Heart right ventricle (tissue), 16 donors: ENCODE measurements around the gene S100A9. TPM values are rescaled to one million over a fixed set of nuclear protein-coding genes. Genes with fewer than 3 reads are reported as not detected.
"Not testable (repeated sequence)": the region's sequence is repeated elsewhere in the genome, so short reads cannot be mapped to it uniquely, and the experiment has no call there.

Experiments used
- ATAC-seq, 8 donors: fragments of 200-7000 bp; cut with Tn5 transposase; one replicate each; pipeline ENCODE4 v1.9.1; 2020; ENCODE audit warnings: mild to moderate bottlenecking in 8 of 8, moderate library complexity in 8 of 8, moderate number of reproducible peaks in 1 of 8
- DNase-seq, 2 donors: peaks; one replicate each; pipeline ENCODE4 v3.0.0-alpha.2; 2020
- H3K27ac ChIP-seq, 10 donors: fragments of 200-600 bp; sonication (generic) in 2 of 10; one replicate each; pipeline versions ENCODE4 v1.5.0 to v1.8.0; 2020 to 2022; ENCODE audit warnings: mild to moderate bottlenecking in 3 of 10
- H3K27me3 ChIP-seq, 7 donors: fragments of 200-600 bp; one replicate each; pipeline ENCODE4 v1.8.0; 2021 to 2022; ENCODE audit warnings: mild to moderate bottlenecking in 2 of 7
- H3K36me3 ChIP-seq, 9 donors: fragments of 200-600 bp; sonication (generic) in 1 of 9; one replicate each; pipeline versions ENCODE4 v1.5.0 to v1.8.0; 2020 to 2022; ENCODE audit warnings: mild to moderate bottlenecking in 2 of 9
- H3K4me1 ChIP-seq, 9 donors: fragments of 200-600 bp; sonication (generic) in 1 of 9; one replicate each; pipeline versions ENCODE4 v1.5.0 to v1.8.0; 2020 to 2022; ENCODE audit warnings: mild to moderate bottlenecking in 4 of 9
- H3K4me3 ChIP-seq, 10 donors: fragments of 200-600 bp; sonication (generic) in 2 of 10; one replicate each; pipeline versions ENCODE4 v1.5.0 to v1.8.0; 2020 to 2022; ENCODE audit warnings: mild to moderate bottlenecking in 7 of 10, moderate library complexity in 2 of 10
- H3K9me3 ChIP-seq, 11 donors: fragments of 200-600 bp in 10 of 11; sonication (generic) in 2 of 11; one replicate each; pipeline versions ENCODE4 v1.5.0 to v1.8.0; 2013 to 2022; ENCODE audit warnings: mild to moderate bottlenecking in 2 of 11, control low read depth in 1 of 11, moderate library complexity in 1 of 11
- CTCF ChIP-seq, 9 donors: fragments of 200-600 bp; sonication (generic) in 2 of 9; IDR thresholded peaks; one replicate each; pipeline versions ENCODE4 v1.5.0 to v1.8.0; 2021 to 2022; ENCODE audit warnings: antibody characterized with exemption in 9 of 9, mild to moderate bottlenecking in 5 of 9, moderate library complexity in 1 of 9
- WGBS, 2 donors: extraction: QIAGEN DNeasy Blood & Tissue Kit; methylation state at CpG; one replicate each; pipeline ENCODE4 v1.1.7; 2013; ENCODE audit warnings: inconsistent platforms in 1 of 2; 5-methylcytosine and 5-hydroxymethylcytosine counted together
- intact Hi-C, 10 donors: fragments of 100-400 bp; cut with DNase I; formaldehyde crosslinking; loops; one replicate each; pipeline versions ENCODE4 v1.11.1 to v1.14.2; 2022
- polyA plus RNA-seq, 2 donors: library from polyadenylated mRNA; stranded (reverse); fragments of 200-250 nt; gene quantifications; one replicate each; pipeline ENCODE4 v1.2.3, GENCODE V29; 2013
- total RNA-seq, 10 donors: library from RNA; stranded (reverse); fragmentation: NEBNext Ultra II Directional in 3 of 10; extraction: Animal tissue kit (Norgen Biotek cat#: 25700) in 3 of 10; gene quantifications; one replicate each; pipeline versions ENCODE4 v1.2.1 to v1.2.4, GENCODE V29; 2021 to 2023
- donor health status: Arrhythmogenic right ventricular cardiomyopathy.
- donor health status: ischemic (EF 13 %, LVEDD 7.1; RV severe dilation, severe dysfunction).
- donor health status: healthy with polysubstance abuse.
- donor health status: DM: no; HTN: yes; CAD: no.
- donor health status: DM: no; HTN: no; CAD: no.
- donor health status: ischemic (EF 25% LVEDD 6.9; RV normal size, moderate dysfunction).
- donor health status: ischemic (EF 25% LVEDD 5.7; RV mildly dilated, moderate dysfunction).
- donor health status: healthy.
- donor health status: DM: yes; HTN: yes; CAD: no.
- donor health status: Ischemic cardiomyopathy.
- donor health status: ischemic (EF 35%, LVEDD 5.7; RV mildly dilated, moderate dysfunction).
- donor health status: nonischemic (EF 11% LVEDD 7.7; RV severe dilation, severe dysfunction).
- donor health status: DM: yes; HTN: yes; CAD: no.
- donor health status: PGD.
- donor health status: ischemic (EF 29% LVEDD 5.4; RV normal size, mild dysfunction).
- donor health status: nonischemic (EF 23%, LVEDD 6.1; RV moderate dilation, normal function).

S100A9 gene
- total and polyA plus RNA-seq, 12 donors: 9.9 to 182 (median 71.5) TPM

GRCh38 chr1:153346077-153346723 is 11.5 kb upstream of the S100A9 start:
- DNase-seq (no peak), ATAC-seq (no peak)
- H3K4me1 ChIP-seq: peaks cover 0 to 17% (median 0%) of the 10 kb centered on the region in 9 donors
- intact Hi-C loops: no loop called here
- peaks cover 0 to 55% (median 39%) of the 10 kb centered on the region in 7 donors for H3K27me3 ChIP-seq
- no peak overlapping the region for H3K4me3 ChIP-seq
- H3K9me3 ChIP-seq: no peaks in the 10 kb centered on the region
- H3K36me3 ChIP-seq: no peaks in the 10 kb centered on the region
- no peak overlapping the region for H3K27ac ChIP-seq
- WGBS, 2 donors: 74 to 76% methylated on average over 6 of the region's 6 CpGs
- TF ChIP-seq CTCF (IDR thresholded peaks at IDR 0.05): no peak

- H3K36me3 ChIP-seq, DNase-seq, H3K27ac ChIP-seq, H3K4me3 ChIP-seq, H3K9me3 ChIP-seq, intact Hi-C loops, ATAC-seq: not testable (repeated sequence)
- peaks cover 0 to 17% (median 0%) of the 10 kb centered on the region in 9 donors for H3K4me1 ChIP-seq
- H3K27me3 ChIP-seq: peaks cover 0 to 64% (median 39%) of the 10 kb centered on the region in 7 donors
- 64 to 72% methylated on average over 14 of the region's 14 CpGs for WGBS, 2 donors
These were observed 10.6 kb upstream of the S100A9 start for GRCh38 chr1:153347049-153347448.

GRCh38 chr1:153347856-153348255 is 9.8 kb upstream of the S100A9 start:
- H3K27me3 ChIP-seq: peaks cover 0 to 65% (median 36%) of the 10 kb centered on the region in 7 donors
- DNase-seq (no peak), ATAC-seq (no peak)
- H3K9me3 ChIP-seq: no peaks in the 10 kb centered on the region
- H3K36me3 ChIP-seq: no peaks in the 10 kb centered on the region
- no peak overlapping the region for H3K27ac ChIP-seq
- peaks cover 0 to 17% (median 0%) of the 10 kb centered on the region in 9 donors for H3K4me1 ChIP-seq
- 63 to 67% methylated on average over 7 of the region's 7 CpGs for WGBS, 2 donors
- no peak overlapping the region for H3K4me3 ChIP-seq
- no peak for TF ChIP-seq CTCF (IDR thresholded peaks at IDR 0.05)
- intact Hi-C loops: no loop called here

- no peaks in the 10 kb centered on the region for H3K36me3 ChIP-seq
- ATAC-seq (no peak), DNase-seq (no peak)
- no peak within 1 kb of the TSS for H3K27ac ChIP-seq
- no peak within 1 kb of the TSS for H3K4me3 ChIP-seq
- peaks cover 0 to 17% (median 0%) of the 10 kb centered on the region in 9 donors for H3K4me1 ChIP-seq
- TF ChIP-seq CTCF (IDR thresholded peaks at IDR 0.05): no peak
- H3K27me3 ChIP-seq: peaks cover 0 to 65% (median 36%) of the 10 kb centered on the region in 7 donors
- intact Hi-C loops: no loop called here
- WGBS, 2 donors: 57 to 80% methylated on average over 10 of the region's 10 CpGs
- no peaks in the 10 kb centered on the region for H3K9me3 ChIP-seq
These were observed 8.9 kb upstream of the S100A9 start, which contains the start of gene PGLYRP4 for GRCh38 chr1:153348511-153349362. Gene PGLYRP4 (minus strand): TSS chr1:153348841. CDS start chr1:153347932, 909 bp downstream.
